ENCODE results near the gene DHDH.

- TF ChIP-seq EZH2 (IDR thresholded peaks at IDR 0.05; ENCODE audit: borderline replicate concordance, low read depth, low read length, severe bottlenecking) (no peak), CTCF (IDR thresholded peaks at IDR 0.05; ENCODE audit: borderline replicate concordance, extremely low read depth, low read length, poor library complexity, severe bottlenecking) (no peak)
These were observed 38.3 kb upstream of the DHDH start for GRCh38 chr19:48895226-48895625.

Measured in DND-41 (cell line).